GM21786 (cell line): Measurements from ENCODE around the gene WDR91.
"Not testable (repeated sequence)": the region's sequence is repeated elsewhere in the genome, so short reads cannot be mapped to it uniquely, and the experiment has no call there.

Experiments
- ATAC-seq: cut with Tn5 transposase; IDR thresholded peaks from one replicate; pipeline ENCODE4 v1.9.1; 2021; ENCODE audit not compliant: unreplicated experiment

Gene WDR91

GRCh38 chr7:135180122-135180521 is 31.2 kb downstream of the WDR91 start:
- no peak for ATAC-seq

- no peak for ATAC-seq
Measured at GRCh38 chr7:135179321-135179925, 31.9 kb downstream of the WDR91 start.

DNA sequence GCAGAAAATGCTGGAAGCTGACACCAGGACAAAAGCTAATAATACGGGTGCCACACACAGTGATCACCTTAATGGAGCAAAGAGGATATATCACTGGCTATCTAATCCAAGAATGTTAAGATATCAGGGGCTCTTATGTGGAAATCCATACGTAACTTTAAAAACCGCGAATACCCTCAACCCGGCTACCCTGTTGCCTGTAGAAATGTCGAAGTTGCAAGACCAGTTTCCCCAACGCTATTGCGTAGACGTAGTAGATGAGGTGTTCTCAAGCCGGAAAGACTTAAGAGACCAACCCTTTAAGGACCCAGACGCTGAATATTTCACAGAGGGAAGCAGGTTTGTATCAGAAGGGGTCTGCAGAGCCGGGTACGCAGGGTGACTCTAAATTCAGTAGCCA is 33.0 kb downstream of the WDR91 start:
- ATAC-seq, result no peak

GRCh38 chr7:135177028-135177696 is 34.2 kb downstream of the WDR91 start:
- ATAC-seq, result no peak

DNA sequence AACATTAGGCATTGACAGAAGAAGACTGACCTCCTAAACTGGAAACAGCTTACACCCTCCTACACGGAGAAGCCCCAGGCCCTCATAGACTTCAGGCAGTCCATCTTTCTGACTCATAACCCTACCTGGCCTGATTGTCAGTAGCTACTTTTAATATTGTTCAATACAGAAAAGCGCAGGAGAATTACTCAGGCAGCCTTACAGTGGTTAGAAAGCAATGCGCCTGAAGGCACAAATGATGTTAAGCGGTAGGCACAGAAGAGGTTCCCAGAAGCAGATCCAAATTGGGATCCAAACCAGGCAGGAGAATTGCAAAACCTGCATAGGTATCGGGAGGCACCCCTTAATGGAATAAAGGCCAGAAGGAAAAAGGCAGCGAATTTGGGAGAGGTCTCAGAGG is 35.4 kb downstream of the WDR91 start:
- ATAC-seq, result no peak

DNA sequence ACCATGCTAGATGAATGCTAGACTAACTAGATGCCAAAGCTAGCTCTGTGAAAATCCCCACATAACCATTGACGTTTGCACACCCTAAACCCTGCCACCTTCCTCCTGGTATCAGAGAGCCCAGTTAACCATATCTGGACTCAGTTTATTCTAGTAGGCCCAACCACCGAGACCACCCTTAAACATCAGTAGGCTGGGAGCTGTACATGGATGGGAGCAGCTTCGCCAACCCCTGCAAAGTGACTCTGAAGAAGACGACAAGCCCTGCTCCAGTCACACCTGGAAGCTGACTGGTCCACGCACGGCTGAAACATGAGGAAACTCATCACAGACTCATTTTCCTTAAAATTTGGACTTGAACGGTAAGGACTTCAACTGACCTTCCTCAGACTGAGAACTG is 36.4 kb downstream of the WDR91 start:
- ATAC-seq, result no peak

DNA sequence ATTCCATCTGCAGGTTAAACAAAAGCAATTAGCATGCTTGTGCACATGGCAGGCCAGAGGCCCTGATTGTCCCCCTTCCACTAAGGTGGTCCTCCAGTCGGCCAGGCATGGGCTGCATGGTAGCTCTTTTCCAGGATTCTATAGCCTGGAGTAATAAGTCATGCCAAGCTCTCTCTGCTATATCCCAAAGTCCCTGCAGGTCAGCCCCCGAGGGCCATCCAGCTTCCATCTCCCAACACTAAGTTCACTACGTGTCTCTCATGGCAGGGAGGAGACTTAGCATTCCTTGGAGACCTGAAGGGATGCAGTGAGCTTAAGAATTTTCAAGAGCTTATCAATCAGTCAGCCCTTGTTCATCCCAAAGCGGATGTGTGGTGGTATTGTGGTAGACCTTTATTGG is 37.4 kb downstream of the WDR91 start:
- ATAC-seq, result not testable (repeated sequence)

DNA sequence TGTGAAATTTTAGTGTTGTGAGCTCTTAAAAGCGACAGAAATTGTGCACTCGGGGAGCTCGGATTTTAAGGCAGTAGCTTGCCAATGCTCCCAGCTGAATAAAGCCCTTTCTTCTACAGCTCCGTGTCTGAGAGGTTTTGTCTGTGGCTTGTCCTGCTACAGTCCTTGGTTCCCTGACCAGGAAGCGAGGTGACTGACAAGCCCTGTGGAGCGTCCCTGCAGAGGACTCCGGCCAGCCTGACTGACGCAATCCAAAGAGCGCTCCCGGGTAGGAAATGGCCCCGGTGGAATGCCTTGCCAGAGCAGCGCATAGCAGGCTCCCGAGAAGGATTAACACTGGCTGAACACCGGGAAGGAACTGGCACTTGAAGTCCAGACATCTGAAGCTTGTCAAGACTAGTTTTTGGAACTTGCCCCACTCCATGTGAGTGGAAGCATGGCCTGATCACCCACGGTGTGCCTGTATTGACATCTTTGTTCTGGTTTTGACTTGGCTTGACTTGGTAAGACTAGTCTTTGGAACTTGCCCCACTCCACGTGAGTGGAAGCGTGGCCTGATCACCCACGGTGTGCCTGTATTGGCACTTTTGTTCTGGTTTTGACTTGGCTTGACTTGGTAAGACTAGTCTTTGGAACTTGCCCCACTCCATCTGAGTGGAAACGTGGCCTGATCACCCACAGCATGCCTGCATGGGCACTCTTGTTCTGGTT is 39.6 kb downstream of the WDR91 start:
- not testable (repeated sequence) for ATAC-seq

DNA sequence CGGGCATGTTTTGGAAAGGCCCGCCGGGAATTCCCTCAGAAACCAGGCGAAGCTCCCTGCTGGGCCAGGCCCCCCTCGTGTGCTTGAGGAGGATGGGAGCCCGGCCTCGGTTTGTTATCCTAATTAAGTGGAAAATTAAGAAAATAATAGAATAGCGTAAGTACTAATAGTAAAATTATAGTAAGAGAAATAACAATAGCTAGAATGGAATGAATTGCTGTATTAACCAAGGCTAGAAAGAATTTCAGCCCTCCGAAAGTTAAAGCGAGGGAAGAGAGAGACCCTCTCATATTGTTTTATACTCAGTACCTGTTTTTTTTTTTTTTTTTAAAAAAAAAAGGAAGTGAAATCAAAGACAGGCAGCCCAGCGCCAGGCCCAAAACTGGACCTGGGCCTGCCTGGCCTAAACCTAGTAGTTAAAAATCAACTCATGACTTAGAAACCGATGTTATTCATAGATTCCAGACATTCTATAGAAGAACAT is 40.3 kb downstream of the WDR91 start:
- peak; percentile 43 for ATAC-seq

DNA sequence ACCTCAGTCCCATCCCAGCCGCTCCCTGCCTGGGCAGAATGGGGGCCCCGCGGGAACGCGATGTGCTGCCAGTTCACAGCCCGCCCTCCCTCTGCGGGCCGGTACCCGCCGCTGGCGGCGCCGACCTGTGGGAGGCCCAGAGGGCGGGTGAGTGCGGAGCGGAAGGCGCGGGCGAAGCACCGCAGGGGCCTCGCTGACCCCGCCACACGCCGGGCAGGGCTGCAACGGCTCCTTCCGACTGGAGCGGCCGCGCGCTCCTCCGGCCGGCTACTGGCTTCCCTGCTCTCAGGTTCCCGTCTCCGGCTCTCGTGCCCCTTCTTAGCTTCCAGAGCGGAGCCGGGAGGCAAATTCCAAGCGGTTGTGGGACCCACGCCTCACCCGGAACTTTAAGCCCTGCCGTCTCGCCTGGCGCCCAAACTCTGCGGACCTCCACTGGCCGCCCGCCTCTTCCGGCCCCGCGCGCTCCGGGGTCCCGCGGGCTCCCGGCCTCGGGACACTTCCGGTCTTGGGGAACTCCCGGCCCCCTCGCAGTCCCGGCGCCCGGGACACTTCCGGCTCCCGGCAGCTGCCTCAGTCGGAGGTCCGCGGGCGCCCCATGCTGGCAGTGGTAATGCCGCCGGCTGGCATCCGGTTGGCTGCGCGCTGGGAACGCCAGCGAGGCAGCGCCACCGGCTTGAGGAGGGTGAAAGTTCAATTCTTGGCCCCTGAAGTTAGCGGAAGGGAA is 40.9 kb downstream of the WDR91 start, which contains the start of gene CYREN:
CYREN (minus strand) TSS at position 434 of the 724 bp plus-strand sequence. CDS start 1,785 bp downstream, outside the sequence.
- ATAC-seq, result peak; percentile 65

GRCh38 chr7:135169964-135170273 is 41.4 kb downstream of the WDR91 start:
- peak; percentile 7 for ATAC-seq

GRCh38 chr7:135169141-135169963 is 42.0 kb downstream of the WDR91 start:
- ATAC-seq, result no peak

GRCh38 chr7:135168489-135169140 is 42.7 kb downstream of the WDR91 start:
- ATAC-seq, result no peak

GRCh38 chr7:135168001-135168400 is 43.3 kb downstream of the WDR91 start:
- ATAC-seq, result no peak

GRCh38 chr7:135167365-135167917 is 43.9 kb downstream of the WDR91 start:
- ATAC-seq, result no peak

DNA sequence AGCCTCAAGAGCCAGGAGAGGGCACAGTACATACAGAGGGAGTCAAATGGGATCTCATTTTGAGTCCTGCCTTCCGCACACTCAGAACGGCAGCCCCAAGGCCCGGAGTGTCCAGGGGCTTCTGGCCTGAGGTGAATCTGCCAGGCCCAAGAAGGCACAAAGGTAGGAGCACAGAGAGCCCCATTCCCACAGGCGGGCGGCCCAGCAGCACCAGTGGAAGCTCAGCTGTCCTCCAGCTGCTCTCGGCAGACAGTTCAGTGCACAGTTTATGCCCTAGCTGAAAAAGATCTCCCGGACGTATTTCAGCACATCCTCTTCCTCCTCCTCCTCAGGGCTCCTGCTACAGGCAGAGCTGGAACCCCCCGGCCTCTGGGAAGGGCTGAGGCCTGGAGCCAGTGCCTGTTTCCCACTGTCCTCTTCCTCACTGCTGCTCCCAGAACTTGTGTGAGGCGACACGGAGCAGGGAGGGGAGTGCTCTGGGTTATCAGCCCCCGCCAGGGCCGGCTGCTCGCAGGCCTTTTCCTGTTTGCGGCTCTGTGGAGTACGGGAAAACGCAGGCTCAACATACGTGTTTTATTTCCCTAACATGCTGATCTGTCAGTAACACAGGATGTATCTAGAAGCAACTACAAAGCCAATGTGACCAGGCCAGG is 44.9 kb downstream of the WDR91 start:
- ATAC-seq, result no peak

- ATAC-seq, result no peak
Measured at GRCh38 chr7:135165862-135166261, 45.5 kb downstream of the WDR91 start.

GRCh38 chr7:135164357-135165061 is 46.8 kb downstream of the WDR91 start:
- no peak for ATAC-seq
